BJ (cell line): ENCODE results near the gene NFYA. TPM values are rescaled to one million over a fixed set of nuclear protein-coding genes. Genes with fewer than 3 reads are reported as not detected.

Source experiments
- CTCF ChIA-PET: fragments of 350-600 bp; formaldehyde crosslinking; extraction: SDS; loops from one replicate; lab custom pipeline; 2021; ENCODE audit warnings: antibody characterized with exemption, inconsistent platforms; lab: Yijun Ruan, JAX
- POLR2A ChIA-PET: fragments of 300-600 bp; sonication (Branson Sonifier 250); formaldehyde crosslinking; extraction: SDS; loops from one replicate; lab custom pipeline; 2021; ENCODE audit warnings: antibody characterized with exemption; lab: Charles Lee
- DNase-seq: peaks from one replicate; pipeline ENCODE4 v3.0.0-alpha.2; 2011; ENCODE audit warnings: low read depth
- H3K27me3 ChIP-seq: 2 replicates; pipeline ENCODE4 v1.6.0; 2011; ENCODE audit warnings: low read length; ENCODE audit not compliant: control insufficient read depth, insufficient read depth
- H3K36me3 ChIP-seq: 2 replicates; pipeline ENCODE4 v1.5.1; 2011; ENCODE audit warnings: low read length; ENCODE audit not compliant: control insufficient read depth, insufficient read depth
- H3K4me3 ChIP-seq: 2 replicates; pipeline ENCODE4 v1.5.1; 2011; ENCODE audit warnings: low read depth, mild to moderate bottlenecking, control low read depth, low read length
- polyA plus RNA-seq: library from polyadenylated mRNA; depleted of rRNA; stranded (reverse); fragments of >200 nt; gene quantifications from 2 replicates; pipeline ENCODE4 v1.2.3, GENCODE V29; 2011; rRNA removed
- TF ChIP-seq, protein P1 (sequence below): IDR thresholded peaks from 2 replicates; pipeline ENCODE4 v1.5.1; 2011; ENCODE audit warnings: low read depth, mild to moderate bottlenecking, control low read depth, inconsistent platforms, low read length, moderate library complexity; ENCODE audit not compliant: insufficient read depth

The NFYA gene
- polyA plus RNA-seq, 1 experiment, result 7.6 TPM

DNA sequence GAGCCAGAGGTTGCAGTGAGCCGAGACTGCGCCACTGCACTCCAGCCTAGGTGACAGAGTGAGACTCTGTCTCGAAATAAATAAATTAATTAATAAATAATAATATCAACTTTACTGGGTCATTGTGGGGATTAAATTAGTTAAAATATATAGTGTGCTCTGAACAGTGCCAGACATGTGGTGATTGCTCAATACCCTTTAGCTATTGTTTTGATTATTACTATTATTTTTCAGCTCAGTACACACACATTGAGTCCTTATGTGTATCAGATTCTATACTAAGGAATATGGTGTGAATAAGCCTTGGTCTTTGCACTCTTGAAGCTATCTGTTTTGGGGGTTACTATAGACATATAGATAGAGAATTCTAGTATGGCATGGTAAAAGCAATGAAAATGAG, 52.5 kb downstream of the NFYA start:
- no peaks in the 10 kb centered on the region for H3K27me3 ChIP-seq
- H3K36me3 ChIP-seq, result no peaks in the 10 kb centered on the region
- ChIA-PET POLR2A (interaction anchor here (0.7 kb wide), 1 partner anchor 1164 kb away, joined by 3 read pairs; no protein-coding TSS in a partner anchor), CTCF (interaction anchor here (1.1 kb wide), 1 partner anchor 13 kb away, joined by 3 read pairs; no protein-coding TSS in a partner anchor)
- TF ChIP-seq, protein P1, sequence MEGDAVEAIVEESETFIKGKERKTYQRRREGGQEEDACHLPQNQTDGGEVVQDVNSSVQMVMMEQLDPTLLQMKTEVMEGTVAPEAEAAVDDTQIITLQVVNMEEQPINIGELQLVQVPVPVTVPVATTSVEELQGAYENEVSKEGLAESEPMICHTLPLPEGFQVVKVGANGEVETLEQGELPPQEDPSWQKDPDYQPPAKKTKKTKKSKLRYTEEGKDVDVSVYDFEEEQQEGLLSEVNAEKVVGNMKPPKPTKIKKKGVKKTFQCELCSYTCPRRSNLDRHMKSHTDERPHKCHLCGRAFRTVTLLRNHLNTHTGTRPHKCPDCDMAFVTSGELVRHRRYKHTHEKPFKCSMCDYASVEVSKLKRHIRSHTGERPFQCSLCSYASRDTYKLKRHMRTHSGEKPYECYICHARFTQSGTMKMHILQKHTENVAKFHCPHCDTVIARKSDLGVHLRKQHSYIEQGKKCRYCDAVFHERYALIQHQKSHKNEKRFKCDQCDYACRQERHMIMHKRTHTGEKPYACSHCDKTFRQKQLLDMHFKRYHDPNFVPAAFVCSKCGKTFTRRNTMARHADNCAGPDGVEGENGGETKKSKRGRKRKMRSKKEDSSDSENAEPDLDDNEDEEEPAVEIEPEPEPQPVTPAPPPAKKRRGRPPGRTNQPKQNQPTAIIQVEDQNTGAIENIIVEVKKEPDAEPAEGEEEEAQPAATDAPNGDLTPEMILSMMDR, result no peak
- no peak for DNase-seq
- H3K4me3 ChIP-seq, result no peak overlapping the region

DNA sequence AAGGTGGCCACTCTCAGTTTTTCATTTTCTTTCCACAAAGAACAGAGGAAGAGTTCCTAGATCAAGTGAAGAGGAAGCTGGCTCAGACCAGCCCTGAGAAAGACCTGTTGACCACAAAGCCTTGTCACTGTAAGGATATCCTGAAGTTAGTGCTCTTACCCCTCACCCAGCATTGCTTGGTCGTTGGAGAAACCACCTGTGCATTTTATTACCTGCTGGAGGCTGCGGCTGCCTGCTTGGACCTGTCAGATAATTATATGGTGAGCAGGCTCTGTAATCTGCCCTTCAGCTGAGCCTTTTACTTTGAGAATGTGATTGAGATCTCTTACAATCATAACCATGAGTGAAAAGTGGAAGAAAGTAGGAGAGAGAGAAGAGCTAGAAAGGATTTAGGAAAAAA, 59.5 kb downstream of the NFYA start:
- Histone ChIP-seq H3K36me3 (no peaks in the 10 kb centered on the region), H3K27me3 (no peaks in the 10 kb centered on the region)

DNA sequence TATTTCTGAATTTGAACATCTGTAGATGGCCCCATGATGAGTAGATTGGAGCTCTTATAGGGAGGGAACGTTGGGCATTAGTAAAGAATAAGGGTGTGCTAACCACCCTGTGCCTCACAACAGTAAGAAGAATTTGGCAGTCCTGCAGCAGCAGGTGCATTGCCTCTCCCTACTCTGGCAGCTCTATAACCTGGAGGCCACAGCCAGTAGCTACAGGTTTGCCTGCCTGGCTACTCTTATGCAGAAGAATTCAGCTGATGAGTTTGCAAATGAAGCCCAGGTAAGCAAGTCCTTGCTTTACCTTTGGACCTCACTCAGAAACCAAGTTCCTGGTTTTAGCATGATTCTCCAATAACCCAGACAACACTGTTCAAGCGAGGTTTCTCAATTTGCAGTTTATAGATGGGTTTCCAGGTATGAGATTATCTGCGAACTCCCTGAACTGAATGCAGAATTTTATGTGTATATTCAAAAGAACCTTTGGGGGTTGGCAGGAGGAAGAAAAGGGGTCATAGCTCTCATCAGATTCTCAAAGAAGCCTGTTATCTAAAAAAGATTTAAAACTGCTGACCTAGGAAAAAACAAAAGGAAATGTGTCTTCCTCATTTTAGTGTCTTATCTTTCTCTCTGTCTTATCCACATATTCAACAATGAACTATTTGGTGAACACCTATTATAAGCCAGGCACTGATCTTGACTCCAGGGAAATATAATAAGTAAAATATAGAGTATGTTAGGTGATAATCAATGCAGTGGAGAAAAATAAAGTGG, 62.5 kb downstream of the NFYA start:
- ChIA-PET POLR2A (no interaction called here), CTCF (no interaction called here)
- TF ChIP-seq, protein P1, result no peak
- no peak for DNase-seq
- no peak overlapping the region for H3K4me3 ChIP-seq
- no peaks in the 10 kb centered on the region for H3K27me3 ChIP-seq
- no peaks in the 10 kb centered on the region for H3K36me3 ChIP-seq

More for the DNA sequence above, 59.5 kb downstream of the NFYA start:
- ChIA-PET CTCF (no interaction called here), POLR2A (no interaction called here)
- no peak for DNase-seq
- no peak overlapping the region for H3K4me3 ChIP-seq
- TF ChIP-seq, protein P1, result no peak

DNA sequence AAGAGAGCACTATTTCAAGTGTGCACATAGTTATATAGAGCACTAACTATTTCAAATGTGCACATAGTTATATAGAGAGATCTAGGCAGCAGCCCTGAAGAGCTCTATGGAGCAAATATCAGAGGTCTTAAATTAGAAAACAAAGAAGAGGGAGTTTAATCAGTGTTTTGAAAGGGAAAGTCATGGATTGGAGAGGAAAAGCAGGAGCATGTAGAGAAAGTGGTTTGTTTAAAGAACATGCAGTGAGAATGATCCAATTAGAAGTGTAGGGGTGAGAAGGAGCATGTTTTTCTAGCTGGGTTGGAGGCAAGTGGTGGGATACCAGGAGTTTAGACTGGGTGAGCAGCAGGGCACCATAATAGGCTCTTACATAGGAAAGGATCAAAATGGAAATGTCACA, 64.1 kb downstream of the NFYA start:
- no peak for DNase-seq
- POLR2A ChIA-PET, result no interaction called here
- no peak overlapping the region for H3K4me3 ChIP-seq
- no peaks in the 10 kb centered on the region for H3K27me3 ChIP-seq
- TF ChIP-seq, protein P1, result no peak
- CTCF ChIA-PET, result interaction anchor here (1.1 kb wide), 1 partner anchor 46 kb away, joined by 5 read pairs; no protein-coding TSS in a partner anchor
- no peaks in the 10 kb centered on the region for H3K36me3 ChIP-seq

DNA sequence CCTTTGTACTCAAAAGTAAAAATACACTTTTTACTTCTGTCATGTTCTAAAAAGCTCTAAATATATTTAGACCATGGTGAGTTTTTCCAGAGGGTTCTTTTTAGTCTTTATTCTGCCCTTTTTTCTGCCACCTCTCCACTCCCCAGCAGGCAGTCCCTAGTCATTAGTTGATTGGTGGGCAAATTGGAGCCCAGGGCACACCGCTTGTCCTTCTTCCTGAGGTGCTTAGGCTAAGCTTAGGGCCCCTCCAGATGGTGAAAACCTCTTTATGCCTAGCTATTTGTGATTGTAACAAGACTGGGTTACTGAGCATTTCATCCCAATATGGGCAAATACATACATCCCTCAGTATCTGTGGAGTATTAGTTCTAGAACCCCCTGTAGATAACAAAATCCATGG, 75.1 kb downstream of the NFYA start:
- Histone ChIP-seq H3K4me3 (no peak overlapping the region), H3K36me3 (no peaks in the 10 kb centered on the region), H3K27me3 (no peaks in the 10 kb centered on the region)
- POLR2A ChIA-PET, result no interaction called here
- TF ChIP-seq, protein P1, result no peak
- DNase-seq, result no peak
- CTCF ChIA-PET, result no interaction called here

Other genes starting within 250 kb of the NFYA start
- gene UNC5CL, start 33.8 kb upstream of the NFYA start, polyA plus RNA-seq, result not detected in 2 replicates
- gene TSPO2, start 30.5 kb upstream of the NFYA start, polyA plus RNA-seq, result not detected in 2 replicates
- gene APOBEC2, start 19.8 kb upstream of the NFYA start, polyA plus RNA-seq, result not detected in 2 replicates
- 3.4 and 6.7 TPM in 2 replicates for gene OARD1, start 618 bp upstream of the NFYA start, polyA plus RNA-seq
- gene TREML1, start 81.4 kb downstream of the NFYA start, polyA plus RNA-seq, result not detected in 2 replicates
- gene TREM2, start 90.1 kb downstream of the NFYA start, polyA plus RNA-seq, result not detected in 2 replicates
- not detected in 2 replicates for gene TREML2, start 128.2 kb downstream of the NFYA start, polyA plus RNA-seq
- not detected in 2 replicates for gene TREML4, start 155.4 kb downstream of the NFYA start, polyA plus RNA-seq
- 0.11 and 0.20 TPM in 2 replicates for gene TREM1, start 213.7 kb downstream of the NFYA start, polyA plus RNA-seq